ENCODE data around the gene PRKN.

PRKN gene

GRCh38 chr6:162621246-162621645 lies 106.3 kb downstream of the PRKN start:
- Histone ChIP-seq H3K4me2 (no peak overlapping the region), H4K20me1 (ENCODE audit: insufficient read depth) (no peaks in the 10 kb centered on the region), H3K79me2 (ENCODE audit: insufficient read depth, low read depth) (no peaks in the 10 kb centered on the region), H3K4me1 (ENCODE audit: low read depth, poor library complexity, severe bottlenecking) (no peaks in the 10 kb centered on the region), H3K9ac (no peak overlapping the region), H3K27ac (no peak overlapping the region), H2AFZ (ENCODE audit: low read depth) (no peak overlapping the region), H3K4me3 (IDR thresholded peaks at IDR 0.05; ENCODE audit: insufficient read depth, low read depth, low read length) (no peak overlapping the region), H3K27me3 (ENCODE audit: insufficient read depth, low read depth) (no peaks in the 10 kb centered on the region), H3K36me3 (ENCODE audit: insufficient read depth) (no peaks in the 10 kb centered on the region)
- no peak for TF ChIP-seq CTCF (conservative IDR thresholded peaks at IDR 0.05; ENCODE audit: low read depth, low read length)

DNA sequence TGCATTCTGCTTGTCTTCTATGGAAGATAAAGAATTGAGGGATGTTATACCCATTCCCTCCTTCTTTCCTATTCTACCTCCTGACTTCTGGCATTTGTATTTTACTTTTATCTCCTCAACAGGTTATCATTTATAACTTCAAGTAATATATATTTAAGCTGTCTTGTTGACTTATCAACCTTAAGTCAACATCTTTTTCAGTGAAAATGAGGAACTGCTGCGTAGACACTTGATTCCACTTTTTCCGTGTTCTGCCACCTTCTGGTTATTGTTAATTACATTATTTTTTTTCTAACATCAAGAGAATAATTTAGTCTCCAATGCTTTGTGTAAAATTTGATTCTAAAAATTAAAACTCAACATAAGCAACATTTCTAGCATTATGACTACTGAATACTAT lies 107.5 kb downstream of the PRKN start:
- Histone ChIP-seq H3K9ac (no peak overlapping the region), H4K20me1 (ENCODE audit: insufficient read depth) (no peaks in the 10 kb centered on the region), H2AFZ (ENCODE audit: low read depth) (no peak overlapping the region), H3K79me2 (ENCODE audit: insufficient read depth, low read depth) (no peaks in the 10 kb centered on the region), H3K4me2 (no peak overlapping the region), H3K4me3 (IDR thresholded peaks at IDR 0.05; ENCODE audit: insufficient read depth, low read depth, low read length) (no peak overlapping the region), H3K27me3 (ENCODE audit: insufficient read depth, low read depth) (no peaks in the 10 kb centered on the region), H3K27ac (no peak overlapping the region), H3K4me1 (ENCODE audit: low read depth, poor library complexity, severe bottlenecking) (no peaks in the 10 kb centered on the region), H3K36me3 (ENCODE audit: insufficient read depth) (no peaks in the 10 kb centered on the region)
- no peak for TF ChIP-seq CTCF (conservative IDR thresholded peaks at IDR 0.05; ENCODE audit: low read depth, low read length)

DNA sequence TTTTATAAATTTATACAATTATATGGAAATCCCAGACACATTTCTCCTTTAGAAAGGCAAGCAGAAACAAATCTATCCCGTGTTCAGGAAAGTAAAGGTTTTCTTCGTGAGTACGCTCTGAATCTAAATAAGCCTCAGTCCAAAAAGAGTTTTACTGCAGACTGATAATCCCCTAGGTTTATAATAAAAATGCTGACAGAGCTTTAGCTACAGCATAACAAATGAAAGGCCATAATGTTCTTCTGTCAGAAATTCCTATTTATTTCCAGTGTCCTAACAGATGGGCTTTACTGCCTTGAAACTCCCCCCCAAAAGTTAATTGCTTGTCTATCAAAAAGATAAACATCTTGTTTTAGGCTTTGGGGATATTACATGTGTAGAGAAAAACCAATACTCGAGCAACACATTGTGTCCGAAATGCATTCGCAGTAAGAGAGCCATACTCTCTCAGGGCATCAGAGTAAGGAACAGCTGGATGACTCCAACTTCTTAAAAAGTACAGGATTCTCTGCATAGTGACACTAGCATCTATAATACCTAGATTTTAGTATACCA lies 109.0 kb downstream of the PRKN start:
- no peak overlapping the region for H3K4me3 ChIP-seq (IDR thresholded peaks at IDR 0.05; ENCODE audit: insufficient read depth, low read depth, low read length)
- H3K27me3 ChIP-seq (ENCODE audit: insufficient read depth, low read depth), result no peaks in the 10 kb centered on the region
- no peaks in the 10 kb centered on the region for H3K79me2 ChIP-seq (ENCODE audit: insufficient read depth, low read depth)
- H3K4me2 ChIP-seq, result no peak overlapping the region
- no peaks in the 10 kb centered on the region for H4K20me1 ChIP-seq (ENCODE audit: insufficient read depth)
- H2AFZ ChIP-seq (ENCODE audit: low read depth), result no peak overlapping the region
- H3K9ac ChIP-seq, result no peak overlapping the region
- no peak for TF ChIP-seq CTCF (conservative IDR thresholded peaks at IDR 0.05; ENCODE audit: low read depth, low read length)
- H3K27ac ChIP-seq, result no peak overlapping the region
- no peaks in the 10 kb centered on the region for H3K36me3 ChIP-seq (ENCODE audit: insufficient read depth)
- H3K4me1 ChIP-seq (ENCODE audit: low read depth, poor library complexity, severe bottlenecking), result no peaks in the 10 kb centered on the region

- no peak overlapping the region for H3K9ac ChIP-seq
- H3K27me3 ChIP-seq (ENCODE audit: insufficient read depth, low read depth), result no peaks in the 10 kb centered on the region
- no peaks in the 10 kb centered on the region for H3K4me1 ChIP-seq (ENCODE audit: low read depth, poor library complexity, severe bottlenecking)
- no peaks in the 10 kb centered on the region for H4K20me1 ChIP-seq (ENCODE audit: insufficient read depth)
- no peaks in the 10 kb centered on the region for H3K79me2 ChIP-seq (ENCODE audit: insufficient read depth, low read depth)
- H2AFZ ChIP-seq (ENCODE audit: low read depth), result no peak overlapping the region
- H3K4me2 ChIP-seq, result no peak overlapping the region
- H3K4me3 ChIP-seq (IDR thresholded peaks at IDR 0.05; ENCODE audit: insufficient read depth, low read depth, low read length), result no peak overlapping the region
- no peak for TF ChIP-seq CTCF (conservative IDR thresholded peaks at IDR 0.05; ENCODE audit: low read depth, low read length)
- H3K36me3 ChIP-seq (ENCODE audit: insufficient read depth), result no peaks in the 10 kb centered on the region
- H3K27ac ChIP-seq, result no peak overlapping the region
Observed at GRCh38 chr6:162615016-162615705, 112.4 kb downstream of the PRKN start.
